ENCODE results near the gene ROBO2.

GRCh38 chr3:77392181-77392580 lies 352.3 kb downstream of the ROBO2 start:
- TF ChIP-seq ARNT (IDR thresholded peaks at IDR 0.05), result no peak
- no peak for TF ChIP-seq FOXK2 (IDR thresholded peaks at IDR 0.05)

Data from HEK293T (cell line).